CD4-positive, alpha-beta T cell treated with Interleukin-21 for 1 hour (primary cell): ENCODE measurements around the gene DOCK2.

Experiments
- DNase-seq: peaks from one replicate; pipeline ENCODE4 v3.0.0-alpha.2; 2020

The DOCK2 gene

GRCh38 chr5:169694091-169694625 lies 57.1 kb downstream of the DOCK2 start:
- DNase-seq: no peak

- no peak for DNase-seq
These were observed 58.0 kb downstream of the DOCK2 start for GRCh38 chr5:169695025-169695625.

- DNase-seq: no peak
These were observed 58.9 kb downstream of the DOCK2 start for GRCh38 chr5:169695919-169696490.

GRCh38 chr5:169696621-169697510 lies 59.8 kb downstream of the DOCK2 start:
- no peak for DNase-seq

GRCh38 chr5:169697511-169697890 lies 60.4 kb downstream of the DOCK2 start:
- no peak for DNase-seq

- no peak for DNase-seq
These were observed 60.9 kb downstream of the DOCK2 start for GRCh38 chr5:169697976-169698375.

GRCh38 chr5:169700611-169701010 lies 63.5 kb downstream of the DOCK2 start:
- DNase-seq: no peak

- DNase-seq: no peak
These were observed 64.9 kb downstream of the DOCK2 start for GRCh38 chr5:169701910-169702451.

- no peak for DNase-seq
These were observed 65.8 kb downstream of the DOCK2 start for GRCh38 chr5:169702693-169703481.

- DNase-seq: no peak
These were observed 66.7 kb downstream of the DOCK2 start for GRCh38 chr5:169703813-169704212.

- DNase-seq: no peak
These were observed 68.2 kb downstream of the DOCK2 start for GRCh38 chr5:169705322-169705721.

GRCh38 chr5:169706071-169706470 lies 69.0 kb downstream of the DOCK2 start:
- DNase-seq: no peak

- no peak for DNase-seq
These were observed 69.8 kb downstream of the DOCK2 start for GRCh38 chr5:169706758-169707450.

- no peak for DNase-seq
These were observed 70.6 kb downstream of the DOCK2 start for GRCh38 chr5:169707686-169708085.

GRCh38 chr5:169710675-169711074 lies 73.6 kb downstream of the DOCK2 start:
- DNase-seq: no peak

GRCh38 chr5:169711551-169712225 lies 74.6 kb downstream of the DOCK2 start:
- no peak for DNase-seq

- DNase-seq: no peak
These were observed 75.4 kb downstream of the DOCK2 start for GRCh38 chr5:169712428-169712827.

- no peak for DNase-seq
These were observed 79.2 kb downstream of the DOCK2 start for GRCh38 chr5:169716287-169716686.

GRCh38 chr5:169717288-169717687 lies 80.2 kb downstream of the DOCK2 start:
- DNase-seq: no peak

GRCh38 chr5:169719360-169720314 lies 82.6 kb downstream of the DOCK2 start:
- DNase-seq: no peak
